SJSA1 (cell line): ENCODE results near the gene EEF1AKMT3. TPM values are rescaled to one million over a fixed set of nuclear protein-coding genes. Genes with fewer than 3 reads are reported as not detected.
"Not testable (repeated sequence)": the region's sequence is repeated elsewhere in the genome, so short reads cannot be mapped to it uniquely, and the experiment has no call there.

Experiments
- DNase-seq, 2 experiments: peaks; one replicate each; pipeline ENCODE4 v3.0.0-alpha.2; 2015 to 2020; ENCODE audit warnings: low spot score in 2 of 2, low read depth in 1 of 2
- H3K27ac ChIP-seq: fragments of 250-450 bp; sonication (Bioruptor Pico); 2 replicates; pipeline ENCODE4 v1.5.1; 2020; ENCODE audit warnings: mild to moderate bottlenecking, moderate library complexity
- H3K27me3 ChIP-seq: fragments of 250-450 bp; sonication (Bioruptor Pico); replicated peaks from 2 replicates; pipeline ENCODE4 v1.5.1; 2020; ENCODE audit warnings: mild to moderate bottlenecking, moderate library complexity
- H3K36me3 ChIP-seq: fragments of 250-450 bp; sonication (Bioruptor Pico); 2 replicates; pipeline ENCODE4 v1.5.1; 2020; ENCODE audit warnings: mild to moderate bottlenecking
- H3K4me1 ChIP-seq: fragments of 250-450 bp; sonication (Bioruptor Pico); replicated peaks from 2 replicates; pipeline ENCODE4 v1.6.1; 2021; ENCODE audit warnings: mild to moderate bottlenecking
- H3K4me3 ChIP-seq: fragments of 250-450 bp; sonication (Bioruptor Pico); 2 replicates; pipeline ENCODE4 v1.5.1; 2020; ENCODE audit warnings: mild to moderate bottlenecking
- H3K9me3 ChIP-seq: fragments of 250-450 bp; sonication (Bioruptor Pico); replicated peaks from 2 replicates; pipeline ENCODE4 v1.5.1; 2020; ENCODE audit warnings: mild to moderate bottlenecking
- total RNA-seq: library from RNA; depleted of rRNA; stranded (reverse); fragments of >200 nt; shearing (Covaris generic); gene quantifications from 2 replicates; pipeline ENCODE4 v1.2.3, GENCODE V29; 2014

EEF1AKMT3 gene
- total RNA-seq, 1 experiment from 2014 or later, result 62.2 TPM

DNA sequence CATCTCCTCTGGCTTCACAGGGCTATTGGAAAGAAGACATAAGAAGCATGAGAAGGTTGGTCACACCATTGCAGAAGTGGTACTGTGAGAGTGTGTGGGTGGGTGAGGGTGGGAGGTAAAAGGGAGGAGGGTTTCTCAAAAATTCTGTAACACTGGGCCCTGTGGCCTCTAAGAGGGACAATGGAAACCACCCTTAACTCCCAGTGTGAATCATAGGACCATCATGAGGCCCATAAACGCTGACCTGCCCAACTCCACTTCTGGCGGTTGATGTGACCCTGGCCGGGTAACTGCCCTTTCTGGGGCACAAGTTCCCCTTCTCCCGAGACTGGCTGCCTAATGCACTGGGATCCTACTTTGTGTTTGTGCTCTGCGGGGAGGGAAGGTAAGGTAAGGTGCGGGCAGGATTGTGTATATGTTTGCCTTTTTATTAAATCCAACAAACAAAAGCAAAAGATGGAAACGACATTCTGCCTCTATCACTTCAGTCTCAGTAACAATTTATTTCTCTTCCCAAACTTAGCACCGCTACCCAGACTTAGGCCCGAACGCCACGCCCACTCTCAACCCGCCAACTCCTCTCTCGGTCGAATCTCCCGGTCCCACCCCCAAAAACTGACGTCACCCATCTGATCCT, 1.1 kb upstream of the EEF1AKMT3 start:
- peaks cover 35% of the 10 kb centered on the region for H3K4me1 ChIP-seq
- peaks cover 75% of the 10 kb centered on the region for H3K36me3 ChIP-seq
- peaks cover 4% of the 10 kb centered on the region for H3K9me3 ChIP-seq
- no peak for DNase-seq
- H3K27ac ChIP-seq, result peak overlapping the region; percentile 83
- peaks cover 13% of the 10 kb centered on the region for H3K27me3 ChIP-seq
- peak overlapping the region; percentile 57 for H3K4me3 ChIP-seq

DNA sequence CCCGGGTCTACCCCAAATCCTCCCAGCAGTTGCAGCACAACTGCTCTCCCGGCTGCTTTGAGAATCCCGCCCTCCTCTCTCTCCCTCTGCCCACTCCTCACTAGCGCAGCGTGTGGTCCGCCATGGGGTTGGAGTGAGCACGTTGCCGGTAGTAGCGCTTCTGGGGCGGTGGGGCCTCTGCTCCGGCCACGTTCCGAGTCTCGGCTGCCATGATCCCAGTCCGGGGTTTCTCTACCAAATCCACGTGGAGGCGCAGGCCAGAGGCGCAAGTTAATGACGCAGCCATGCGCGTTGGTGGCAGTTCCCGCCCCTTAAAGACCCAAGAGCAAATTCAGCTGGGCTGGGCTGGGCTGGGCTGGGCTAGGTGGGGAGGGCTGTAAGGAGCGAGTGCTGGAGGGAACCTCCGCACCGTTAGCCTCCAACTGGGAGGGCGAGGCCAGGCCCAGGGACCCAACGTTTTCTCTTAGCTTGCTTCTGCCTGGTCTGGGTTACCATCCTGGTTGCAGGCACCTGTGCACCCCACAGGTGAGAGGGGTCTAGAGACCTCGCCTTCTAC, 463 bp upstream of the EEF1AKMT3 start, which contains the start of gene METTL1:
Gene METTL1 (minus strand): TSS at position 233 of the 556 bp plus-strand sequence. CDS start 22 bp downstream, at position 211.
- Histone ChIP-seq H3K9me3 (no peaks in the 10 kb centered on the region), H3K27ac (peak within 1 kb of the TSS; percentile 83), H3K4me3 (peak within 1 kb of the TSS; percentile 57), H3K36me3 (peaks cover 73% of the 10 kb centered on the region), H3K27me3 (peaks cover 7% of the 10 kb centered on the region), H3K4me1 (peaks cover 29% of the 10 kb centered on the region)
- DNase-seq, result peak in 1 of 2 experiments; percentile 100

DNA sequence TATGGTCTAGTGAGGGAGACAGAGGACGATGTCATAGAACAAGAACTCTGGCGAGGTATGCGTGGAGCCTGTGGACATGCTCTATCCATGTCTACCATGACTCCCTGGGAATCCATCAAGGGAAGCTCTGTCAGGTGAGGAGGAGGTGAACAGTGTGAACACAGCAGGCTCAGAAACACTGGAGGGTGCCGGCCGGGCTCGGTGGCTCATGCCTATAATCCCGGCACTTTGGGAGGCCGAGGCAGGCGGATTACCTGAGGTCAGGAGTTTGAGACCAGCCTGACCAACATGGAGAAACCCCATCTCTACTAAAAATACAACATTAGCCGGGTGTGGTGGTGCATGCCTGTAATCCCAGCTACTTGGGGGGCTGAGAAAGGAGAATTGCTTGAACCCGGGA, 2.2 kb downstream of the EEF1AKMT3 start:
- peaks cover 60% of the 10 kb centered on the region for H3K36me3 ChIP-seq
- not testable (repeated sequence) for DNase-seq

DNA sequence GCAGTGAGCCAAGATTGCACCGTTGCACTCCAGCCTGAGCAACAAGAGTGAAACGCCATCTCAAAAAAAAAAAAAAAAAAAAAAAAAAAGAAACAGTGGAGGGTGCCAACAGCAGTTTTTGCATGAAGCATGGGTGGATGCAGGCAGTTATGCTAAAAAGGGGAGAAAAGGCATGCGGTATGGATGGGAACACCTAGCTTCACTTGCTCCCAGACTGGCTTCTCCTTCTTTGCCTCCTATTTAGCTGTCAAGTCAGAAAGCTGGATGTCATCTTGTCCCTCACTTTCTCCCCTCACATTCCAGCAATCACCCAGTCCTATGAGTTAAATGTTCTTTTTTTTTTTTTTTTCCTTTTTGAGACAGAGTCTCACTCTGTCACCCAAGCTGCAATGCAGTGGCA, 2.6 kb downstream of the EEF1AKMT3 start:
- H3K27me3 ChIP-seq, result no peaks in the 10 kb centered on the region
- peak; percentile 65 to 80 for DNase-seq
- no peak overlapping the region for H3K4me3 ChIP-seq
- no peak overlapping the region for H3K27ac ChIP-seq
- peaks cover 25% of the 10 kb centered on the region for H3K4me1 ChIP-seq
- no peaks in the 10 kb centered on the region for H3K9me3 ChIP-seq
- peaks cover 60% of the 10 kb centered on the region for H3K36me3 ChIP-seq

More for the DNA sequence above, 2.2 kb downstream of the EEF1AKMT3 start:
- not testable (repeated sequence) for H3K27ac ChIP-seq, H3K27me3 ChIP-seq, H3K9me3 ChIP-seq, H3K4me3 ChIP-seq
- H3K4me1 ChIP-seq, result peaks cover 25% of the 10 kb centered on the region

- H3K27ac ChIP-seq, result no peak overlapping the region
- H3K4me3 ChIP-seq, result no peak overlapping the region
- peaks cover 24% of the 10 kb centered on the region for H3K4me1 ChIP-seq
- peak; percentile 71 to 79 for DNase-seq
- no peaks in the 10 kb centered on the region for H3K27me3 ChIP-seq
- H3K9me3 ChIP-seq, result no peaks in the 10 kb centered on the region
- H3K36me3 ChIP-seq, result peaks cover 60% of the 10 kb centered on the region
Measured at GRCh38 chr12:57775563-57776246, 3.3 kb downstream of the EEF1AKMT3 start.

- no peak overlapping the region for H3K4me3 ChIP-seq
- H3K9me3 ChIP-seq, result no peaks in the 10 kb centered on the region
- H3K4me1 ChIP-seq, result peaks cover 19% of the 10 kb centered on the region
- no peaks in the 10 kb centered on the region for H3K27me3 ChIP-seq
- H3K36me3 ChIP-seq, result peaks cover 57% of the 10 kb centered on the region
- no peak overlapping the region for H3K27ac ChIP-seq
- peak; percentile 71 to 79 for DNase-seq
Measured at GRCh38 chr12:57776247-57776587, 3.8 kb downstream of the EEF1AKMT3 start.

DNA sequence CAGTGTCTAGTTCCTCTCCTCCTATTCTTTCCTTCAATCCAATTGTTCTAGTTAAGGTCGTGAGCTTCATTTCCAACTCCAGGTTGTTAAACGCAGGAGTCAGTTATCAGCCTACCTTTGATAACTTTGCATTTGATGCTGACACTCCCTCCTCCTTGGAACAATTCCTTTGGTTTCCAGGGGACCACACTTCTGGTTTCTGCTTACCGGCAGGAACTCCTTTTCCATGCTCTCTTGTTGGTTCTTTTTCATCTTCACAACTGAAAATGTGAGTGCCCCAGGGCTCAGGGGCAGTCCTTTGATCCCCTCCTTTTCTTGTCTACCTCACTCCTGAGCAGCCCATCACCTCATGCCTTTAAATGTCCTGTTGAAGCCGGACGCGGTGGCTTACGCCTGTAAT, 5.0 kb downstream of the EEF1AKMT3 start:
- Histone ChIP-seq H3K36me3 (peaks cover 67% of the 10 kb centered on the region), H3K4me1 (peaks cover 17% of the 10 kb centered on the region), H3K9me3 (no peaks in the 10 kb centered on the region), H3K4me3 (no peak overlapping the region), H3K27ac (no peak overlapping the region), H3K27me3 (no peaks in the 10 kb centered on the region)
- peak; percentile 64 to 82 for DNase-seq

DNA sequence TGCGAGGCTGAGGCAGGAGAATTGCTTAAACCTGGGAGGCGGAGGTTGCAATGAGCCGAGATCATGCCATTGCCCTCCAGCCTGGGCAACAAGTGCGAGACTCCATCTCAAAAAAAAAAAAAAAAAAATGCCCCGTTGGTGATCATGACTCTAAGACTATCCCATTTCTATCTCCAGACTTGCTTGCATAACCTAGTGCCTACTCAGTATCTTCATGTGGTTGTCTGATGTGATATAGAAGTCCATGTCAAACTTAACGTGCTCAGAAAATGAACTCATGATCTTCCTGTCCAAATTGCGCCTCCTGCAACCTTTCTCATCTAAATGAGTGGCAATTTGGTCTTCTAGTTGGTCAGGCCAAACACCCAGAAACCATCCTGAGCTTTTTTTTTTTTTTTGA, 5.5 kb downstream of the EEF1AKMT3 start:
- Histone ChIP-seq H3K27me3 (no peaks in the 10 kb centered on the region), H3K36me3 (peaks cover 66% of the 10 kb centered on the region), H3K4me3 (no peak overlapping the region), H3K4me1 (peaks cover 14% of the 10 kb centered on the region), H3K9me3 (no peaks in the 10 kb centered on the region), H3K27ac (no peak overlapping the region)
- peak in 1 of 2 experiments; percentile 64 for DNase-seq

GRCh38 chr12:57779736-57780135, 7.3 kb downstream of the EEF1AKMT3 start:
- no peaks in the 10 kb centered on the region for H3K27me3 ChIP-seq
- H3K36me3 ChIP-seq, result peaks cover 67% of the 10 kb centered on the region
- DNase-seq, result peak; percentile 68 to 83
- no peaks in the 10 kb centered on the region for H3K9me3 ChIP-seq
- H3K4me3 ChIP-seq, result no peak overlapping the region
- H3K4me1 ChIP-seq, result peaks cover 16% of the 10 kb centered on the region
- H3K27ac ChIP-seq, result no peak overlapping the region

GRCh38 chr12:57780284-57780897, 8.0 kb downstream of the EEF1AKMT3 start:
- Histone ChIP-seq H3K27ac (no peak overlapping the region), H3K27me3 (no peaks in the 10 kb centered on the region), H3K36me3 (peaks cover 71% of the 10 kb centered on the region), H3K4me3 (no peak overlapping the region), H3K4me1 (peaks cover 16% of the 10 kb centered on the region), H3K9me3 (no peaks in the 10 kb centered on the region)
- peak; percentile 71 to 83 for DNase-seq

DNA sequence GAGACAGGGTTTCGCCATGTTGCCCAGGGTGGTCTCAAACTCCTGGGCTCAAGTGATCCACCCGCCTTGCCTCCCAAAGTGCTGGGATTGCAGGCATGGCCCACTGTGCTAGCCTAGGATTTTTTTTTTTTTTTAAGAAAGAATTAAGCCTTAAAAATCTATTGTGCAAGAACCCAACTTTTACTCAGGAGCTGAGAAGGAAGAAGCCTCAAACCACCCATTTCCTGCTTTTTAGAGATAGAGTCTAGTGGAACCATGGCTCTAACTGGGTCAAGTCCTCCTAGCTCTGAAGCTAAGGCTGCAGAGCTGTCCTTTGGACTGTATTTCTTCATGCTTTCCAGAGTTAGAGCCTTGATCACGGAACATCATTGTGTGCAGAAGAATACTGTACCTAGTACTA, 8.8 kb downstream of the EEF1AKMT3 start:
- Histone ChIP-seq H3K36me3 (peaks cover 71% of the 10 kb centered on the region), H3K4me1 (peaks cover 16% of the 10 kb centered on the region), H3K27ac (no peak overlapping the region), H3K27me3 (no peaks in the 10 kb centered on the region), H3K9me3 (no peaks in the 10 kb centered on the region), H3K4me3 (no peak overlapping the region)
- DNase-seq, result peak in 1 of 2 experiments; percentile 65

DNA sequence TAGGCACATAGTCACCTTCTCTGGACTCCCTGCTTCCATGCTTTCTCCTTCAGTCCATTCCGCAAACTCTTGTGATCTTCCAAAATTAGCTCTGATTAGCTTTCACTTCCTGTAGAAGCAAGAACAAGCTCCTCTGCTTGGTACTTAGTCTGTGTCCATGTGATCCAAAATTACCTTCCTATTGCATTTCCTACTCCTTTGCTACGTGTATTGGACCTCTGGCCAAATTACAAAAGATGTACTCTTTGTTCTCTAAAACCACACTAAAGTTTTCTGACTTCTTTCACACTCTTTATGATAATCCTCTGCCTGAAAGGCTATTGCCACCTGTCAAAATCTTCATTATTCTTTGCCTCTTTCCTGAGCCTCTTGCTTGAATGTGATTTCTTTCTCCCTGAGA, 9.4 kb downstream of the EEF1AKMT3 start:
- peak in 1 of 2 experiments; percentile 74 for DNase-seq
- no peaks in the 10 kb centered on the region for H3K9me3 ChIP-seq
- H3K36me3 ChIP-seq, result peaks cover 73% of the 10 kb centered on the region
- H3K4me1 ChIP-seq, result peaks cover 16% of the 10 kb centered on the region
- no peaks in the 10 kb centered on the region for H3K27me3 ChIP-seq
- no peak overlapping the region for H3K27ac ChIP-seq
- H3K4me3 ChIP-seq, result no peak overlapping the region

- DNase-seq, result peak in 1 of 2 experiments; percentile 82
- peaks cover 73% of the 10 kb centered on the region for H3K36me3 ChIP-seq
- peak overlapping the region; percentile 65 for H3K4me3 ChIP-seq
- peaks cover 16% of the 10 kb centered on the region for H3K4me1 ChIP-seq
- H3K27ac ChIP-seq, result no peak overlapping the region
- no peaks in the 10 kb centered on the region for H3K9me3 ChIP-seq
- H3K27me3 ChIP-seq, result no peaks in the 10 kb centered on the region
Measured at GRCh38 chr12:57782243-57782607, 9.8 kb downstream of the EEF1AKMT3 start.
